Lower leg skin (tissue), 4 donors: Measurements from ENCODE around the gene MACROH2A2. TPM values are rescaled to one million over a fixed set of nuclear protein-coding genes. Genes with fewer than 3 reads are reported as not detected.

Source experiments
- DNase-seq, 2 donors: peaks; one replicate each; pipeline ENCODE4 v3.0.0-alpha.2; 2019; ENCODE audit warnings: low spot score in 2 of 2
- H3K4me3 ChIP-seq: fragments of 200-600 bp; sonication (generic); 2 replicates; pipeline ENCODE4 v1.5.1; 2017; ENCODE audit warnings: mild to moderate bottlenecking, low read depth; ENCODE audit not compliant: poor library complexity, severe bottlenecking
- CTCF ChIP-seq, 3 donors: fragments of 450-650 bp; IDR thresholded peaks; one replicate each; pipeline ENCODE4 v1.5.1; 2016; ENCODE audit warnings: antibody characterized with exemption in 3 of 3, mild to moderate bottlenecking in 3 of 3, moderate library complexity in 2 of 3
- POLR2A ChIP-seq, 2 donors: fragments of 450-650 bp; IDR thresholded peaks; one replicate each; pipeline ENCODE4 v1.6.1; 2016 to 2017; ENCODE audit warnings: antibody characterized with exemption in 2 of 2, mild to moderate bottlenecking in 1 of 2, moderate library complexity in 1 of 2
- WGBS, 2 donors: methylation state at CpG; one replicate each; pipeline ENCODE4 v1.1.5; 2018; 5-methylcytosine and 5-hydroxymethylcytosine counted together
- intact Hi-C: fragments of 100-400 bp; cut with DNase I; formaldehyde crosslinking; loops from one replicate; pipeline ENCODE4 v1.15.0; 2023; ENCODE audit warnings: low total_unique reads
- total RNA-seq, 4 donors: library from RNA; depleted of rRNA; stranded (reverse); fragments of >200 nt; gene quantifications; one replicate each; pipeline ENCODE4 v1.1.0, GENCODE V29; 2016

The MACROH2A2 gene
- total RNA-seq, 4 donors from 2014 or later, result 11.0 to 15.4 (median 12.8) TPM

- DNase-seq, result no peak
- no peak overlapping the region for H3K4me3 ChIP-seq
- TF ChIP-seq CTCF (IDR thresholded peaks at IDR 0.05) (no peak), POLR2A (IDR thresholded peaks at IDR 0.05) (no peak)
- WGBS, 2 donors, result 74 to 80% methylated on average over 10 of the region's 10 CpGs
- intact Hi-C loops, result no loop called here
Observed at GRCh38 chr10:70063418-70064098, 10.9 kb downstream of the MACROH2A2 start.

- no peak for DNase-seq
- TF ChIP-seq POLR2A (IDR thresholded peaks at IDR 0.05), result no peak
- no peak for TF ChIP-seq CTCF (IDR thresholded peaks at IDR 0.05)
- intact Hi-C loops, result no loop called here
- WGBS, 2 donors, result 80 to 86% methylated on average over 4 of the region's 4 CpGs
- H3K4me3 ChIP-seq, result no peak overlapping the region
Observed at GRCh38 chr10:70064486-70064885, 11.8 kb downstream of the MACROH2A2 start.

- intact Hi-C loops, result no loop called here
- H3K4me3 ChIP-seq, result no peak overlapping the region
- DNase-seq, result no peak
- TF ChIP-seq POLR2A (IDR thresholded peaks at IDR 0.05) (no peak), CTCF (IDR thresholded peaks at IDR 0.05) (no peak)
- WGBS, 2 donors, result 92 to 93% methylated on average over 3 of the region's 3 CpGs
Observed at GRCh38 chr10:70066190-70066589, 13.5 kb downstream of the MACROH2A2 start.

- DNase-seq, result no peak
- WGBS, 2 donors, result 92 to 94% methylated on average over 2 of the region's 2 CpGs
- intact Hi-C loops, result no loop called here
- H3K4me3 ChIP-seq, result no peak overlapping the region
- TF ChIP-seq CTCF (IDR thresholded peaks at IDR 0.05) (no peak), POLR2A (IDR thresholded peaks at IDR 0.05) (no peak)
Observed at GRCh38 chr10:70067586-70067985, 14.9 kb downstream of the MACROH2A2 start.

- TF ChIP-seq POLR2A (IDR thresholded peaks at IDR 0.05) (no peak), CTCF (IDR thresholded peaks at IDR 0.05) (no peak)
- intact Hi-C loops, result no loop called here
- DNase-seq, result no peak
- 91 to 94% methylated on average over 10 of the region's 10 CpGs for WGBS, 2 donors
- H3K4me3 ChIP-seq, result no peak overlapping the region
Observed at GRCh38 chr10:70068925-70069324, 16.3 kb downstream of the MACROH2A2 start.

- no peak for DNase-seq
- no peak for TF ChIP-seq CTCF (IDR thresholded peaks at IDR 0.05)
- TF ChIP-seq POLR2A (IDR thresholded peaks at IDR 0.05), result no peak
- WGBS, 2 donors, result 87 to 91% methylated on average over 5 of the region's 5 CpGs
- intact Hi-C loops, result no loop called here
- H3K4me3 ChIP-seq, result no peak overlapping the region
Observed at GRCh38 chr10:70069346-70069745, 16.7 kb downstream of the MACROH2A2 start.
